Stimulated activated naive CD4-positive, alpha-beta T cell (primary cell): ENCODE results near the gene IFRD2.
A peak's percentile ranks its signal among the peaks of the same experiment; 100 is the strongest.

Source experiments
- DNase-seq, 6 experiments: peaks; one replicate each; lab custom pipeline; 2025; lab: John Stamatoyannopoulos, UW

The IFRD2 gene, protein sequence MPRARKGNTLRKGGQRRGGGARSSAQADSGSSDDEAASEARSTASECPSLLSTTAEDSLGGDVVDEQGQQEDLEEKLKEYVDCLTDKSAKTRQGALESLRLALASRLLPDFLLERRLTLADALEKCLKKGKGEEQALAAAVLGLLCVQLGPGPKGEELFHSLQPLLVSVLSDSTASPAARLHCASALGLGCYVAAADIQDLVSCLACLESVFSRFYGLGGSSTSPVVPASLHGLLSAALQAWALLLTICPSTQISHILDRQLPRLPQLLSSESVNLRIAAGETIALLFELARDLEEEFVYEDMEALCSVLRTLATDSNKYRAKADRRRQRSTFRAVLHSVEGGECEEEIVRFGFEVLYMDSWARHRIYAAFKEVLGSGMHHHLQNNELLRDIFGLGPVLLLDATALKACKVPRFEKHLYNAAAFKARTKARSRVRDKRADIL

DNA sequence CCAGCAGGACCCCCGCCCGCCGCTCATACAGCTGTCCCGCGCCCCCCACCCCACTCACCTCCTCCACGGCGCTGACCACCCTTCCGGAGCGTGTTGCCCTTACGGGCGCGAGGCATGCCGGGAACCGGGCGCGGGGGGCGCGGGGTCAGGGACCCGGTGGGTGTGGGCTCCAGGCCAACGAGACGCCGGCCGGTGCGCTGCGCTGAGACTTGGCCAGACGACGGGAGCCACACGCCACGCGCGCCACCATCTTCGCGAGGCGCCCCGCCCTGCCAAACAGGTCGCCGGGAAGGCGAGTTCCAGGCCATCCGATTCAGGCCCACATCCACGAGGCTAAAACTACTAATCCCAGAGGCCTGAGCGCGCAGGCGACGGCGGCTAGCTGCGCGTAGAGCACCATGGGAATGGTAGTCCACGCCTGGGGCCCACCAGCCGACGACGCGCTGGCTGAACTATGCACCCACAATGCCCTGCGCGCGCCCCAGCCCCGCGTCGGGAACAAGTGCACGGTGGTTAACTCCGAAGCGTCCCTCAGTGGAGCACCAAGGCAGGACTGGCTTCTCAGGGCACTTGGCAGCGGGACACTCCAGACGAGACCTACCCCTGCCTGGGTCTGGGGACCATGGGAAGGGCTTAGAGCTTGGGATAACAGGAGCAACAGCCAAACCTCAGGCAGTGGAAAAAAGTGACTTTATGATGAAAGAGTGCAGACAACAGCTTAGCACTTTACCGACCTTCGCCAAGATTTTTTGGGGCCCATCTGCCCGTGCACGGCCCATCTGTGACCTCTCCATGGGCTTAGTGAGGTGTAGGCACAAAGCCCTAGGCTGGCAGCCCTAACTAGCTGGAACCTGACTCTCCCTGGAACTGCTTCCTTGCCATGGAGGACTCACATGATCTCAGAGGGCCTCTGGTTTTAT lies at the start of gene IFRD2:
IFRD2 (minus strand) TSS at position 271 of the 920 bp plus-strand sequence; CDS start at position 116, 155 bp downstream.
- DNase-seq = peak; percentile 86 to 95 (median 94)

- no peak for DNase-seq
Measured at GRCh38 chr3:50341537-50341936, 49.3 kb upstream of the IFRD2 start.

- peak in 5 of 6 experiments; percentile 24 to 58 (median 36) for DNase-seq
Measured at GRCh38 chr3:50340448-50341329, 48.5 kb upstream of the IFRD2 start, which contains the start of gene RASSF1. TSS of gene RASSF1 (minus strand) at chr3:50340836. CDS start at chr3:50340805, 31 bp downstream.

GRCh38 chr3:50340147-50340447 lies 47.9 kb upstream of the IFRD2 start:
- DNase-seq = no peak

GRCh38 chr3:50339485-50340146 lies 47.4 kb upstream of the IFRD2 start:
- DNase-seq = no peak

GRCh38 chr3:50338965-50339364 lies 46.7 kb upstream of the IFRD2 start:
- DNase-seq = no peak

GRCh38 chr3:50337175-50337861 lies 45.1 kb upstream of the IFRD2 start:
- peak; percentile 84 to 94 (median 88) for DNase-seq

- DNase-seq = no peak
Measured at GRCh38 chr3:50336452-50337174, 44.4 kb upstream of the IFRD2 start.

GRCh38 chr3:50334339-50335075 lies 42.3 kb upstream of the IFRD2 start:
- no peak for DNase-seq

- no peak for DNase-seq
Measured at GRCh38 chr3:50333744-50334328, 41.6 kb upstream of the IFRD2 start.

- no peak for DNase-seq
Measured at GRCh38 chr3:50331364-50331907, 39.2 kb upstream of the IFRD2 start.

DNA sequence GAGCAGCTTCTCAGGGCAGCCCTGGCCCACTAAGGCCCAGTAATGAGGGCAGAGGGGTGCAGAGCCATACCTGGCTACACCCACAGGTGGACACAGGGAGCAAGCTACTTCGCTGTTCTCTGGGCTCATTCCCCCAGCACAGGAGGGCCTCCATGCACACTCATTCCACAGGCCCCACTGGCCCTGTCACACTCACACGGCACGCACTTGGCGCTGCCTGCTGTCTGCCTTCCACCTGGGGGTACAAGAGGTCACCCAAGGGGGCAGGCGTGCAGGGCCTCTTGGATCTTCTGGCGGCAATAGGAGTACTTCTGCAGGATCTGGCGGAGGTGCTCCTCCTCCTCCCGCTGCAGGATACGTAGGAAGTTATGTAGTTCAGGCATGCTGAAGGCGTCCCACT lies 38.1 kb upstream of the IFRD2 start:
- no peak for DNase-seq

DNA sequence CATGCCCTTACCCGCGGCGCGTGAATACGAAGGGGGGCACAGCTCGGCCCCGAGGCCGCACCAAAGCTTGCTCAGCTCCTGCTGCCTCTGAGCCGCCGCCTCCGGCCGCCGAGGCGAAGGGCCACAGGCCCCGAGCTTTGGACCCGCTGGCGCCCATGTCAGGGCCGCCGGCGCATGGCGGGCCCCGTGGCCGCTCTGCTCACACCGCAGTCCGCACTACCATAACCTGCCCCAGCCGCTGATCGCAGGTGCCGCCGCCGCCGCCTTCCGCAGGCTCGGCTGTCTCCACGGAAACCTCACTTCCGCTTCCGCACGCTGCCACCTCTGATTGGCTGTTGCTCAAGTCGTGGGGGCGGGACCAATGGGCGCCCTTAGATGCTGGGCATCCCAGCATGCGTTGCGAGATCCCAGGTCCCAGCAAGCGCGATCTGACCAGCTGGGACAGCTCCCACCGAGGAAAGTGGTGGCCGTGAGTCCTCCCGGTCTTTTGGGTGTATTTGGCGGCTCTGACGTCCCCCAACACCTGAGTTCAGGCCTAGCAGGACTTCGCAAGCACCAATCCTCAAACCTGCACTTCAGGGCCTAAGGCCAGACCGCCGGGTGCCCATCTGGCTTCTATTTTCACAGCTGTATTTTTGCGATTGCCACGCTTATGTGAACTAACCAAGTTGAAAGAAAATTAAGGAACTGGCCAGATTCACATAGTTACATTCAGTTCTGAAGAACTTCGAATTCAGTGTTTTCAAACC lies 35.9 kb upstream of the IFRD2 start, which contains the start of gene TUSC2:
TUSC2 (minus strand) TSS at position 281 of the 749 bp plus-strand sequence; CDS start at position 157, 124 bp downstream.
- peak; percentile 87 to 94 (median 92) for DNase-seq

DNA sequence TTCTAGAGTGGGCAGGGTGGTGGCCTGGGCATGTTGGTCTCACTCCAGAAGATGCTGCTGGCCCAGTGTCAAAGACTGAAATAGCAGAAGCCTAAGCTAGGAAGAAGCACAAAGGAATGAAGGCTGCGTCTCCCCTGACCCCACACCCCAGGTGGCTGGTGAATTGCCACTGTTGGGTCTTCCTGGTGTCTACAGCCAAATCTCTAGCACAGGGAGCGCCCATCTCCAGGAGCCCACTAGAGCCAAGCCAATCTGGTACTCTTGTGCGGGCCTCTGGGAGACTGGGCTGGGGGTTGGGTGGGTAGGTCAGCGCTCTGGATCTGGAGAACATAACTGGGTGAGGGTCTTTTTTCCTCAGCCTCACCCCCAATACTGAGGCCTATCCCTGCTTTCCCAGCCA lies 34.9 kb upstream of the IFRD2 start:
- no peak for DNase-seq

DNA sequence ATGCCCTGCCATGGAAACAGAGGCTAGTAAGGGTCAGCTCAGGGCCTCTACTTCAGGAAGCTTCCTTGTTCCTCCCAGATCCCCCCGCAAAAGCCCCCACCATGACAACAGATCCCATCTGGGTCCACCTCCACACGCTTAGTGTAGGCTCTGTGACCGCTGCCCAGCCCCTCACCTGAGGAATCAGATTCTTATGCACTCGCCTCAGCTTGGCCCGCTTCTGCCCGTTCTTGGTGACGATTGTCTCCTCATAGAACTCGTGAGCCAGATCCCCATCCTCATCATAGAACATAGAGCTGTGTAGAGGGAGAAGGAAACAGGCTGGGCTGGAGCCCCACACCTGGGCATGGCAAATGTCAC lies 33.9 kb upstream of the IFRD2 start:
- no peak for DNase-seq

DNA sequence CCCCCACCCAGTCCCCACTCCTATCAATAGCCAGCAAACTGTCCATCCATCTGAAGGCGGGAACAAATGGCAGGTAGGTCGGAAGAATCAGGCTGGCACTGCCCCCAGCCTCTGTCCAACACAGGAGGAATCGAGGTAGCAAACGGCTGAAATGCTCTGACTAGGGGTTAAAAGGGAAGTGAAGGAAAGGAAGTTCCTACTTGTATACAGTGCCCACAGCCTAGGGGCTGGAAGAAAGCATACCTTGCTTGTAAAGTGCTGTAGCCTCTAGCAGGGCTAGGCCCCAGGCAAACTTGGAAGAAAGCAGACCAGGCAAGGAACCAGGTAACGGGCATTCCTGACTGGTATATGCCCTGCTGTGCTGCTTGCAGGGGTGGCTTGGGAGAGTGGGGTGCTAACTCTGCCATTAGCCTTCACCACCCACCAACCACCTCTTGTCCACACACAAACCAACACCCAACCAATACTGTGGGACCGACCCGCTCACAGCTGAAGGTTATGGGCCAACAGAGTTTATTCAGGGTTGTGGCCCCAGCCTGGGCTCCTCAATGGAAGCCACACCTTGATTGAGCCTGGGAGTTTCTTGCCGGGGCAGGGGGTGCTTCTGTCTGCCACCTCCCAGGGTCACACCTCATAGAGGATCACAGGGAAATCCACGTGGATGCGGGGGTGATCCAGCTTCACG lies 33.4 kb upstream of the IFRD2 start:
- DNase-seq = no peak

DNA sequence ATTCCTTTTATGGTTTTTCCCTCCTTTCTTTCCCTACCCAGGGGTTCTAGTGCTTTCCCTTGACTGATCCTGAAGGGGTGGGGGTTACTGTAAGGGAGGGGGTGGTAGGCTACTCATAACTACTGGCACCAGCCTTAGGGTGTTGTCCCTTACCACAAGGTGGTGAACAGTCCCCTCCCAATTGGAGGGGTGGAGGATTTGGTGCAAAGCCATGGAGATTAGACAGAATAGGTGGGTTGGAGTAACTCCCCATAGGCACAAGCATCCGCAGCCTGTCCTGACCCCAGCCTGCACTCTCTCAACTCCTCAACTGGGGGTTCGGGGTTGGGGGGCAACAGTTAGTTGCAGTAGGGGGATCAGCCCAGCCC lies 32.9 kb upstream of the IFRD2 start:
- no peak for DNase-seq
